Thyroid gland (tissue), 4 donors: ENCODE data around the gene B4GALNT3. TPM values are rescaled to one million over a fixed set of nuclear protein-coding genes. Genes with fewer than 3 reads are reported as not detected.
A peak's percentile ranks its signal among the peaks of the same experiment; 100 is the strongest.

Experiments used
- DNase-seq, 2 donors: peaks; one replicate each; pipeline ENCODE4 v3.0.0-alpha.2; 2019
- H3K27ac ChIP-seq, 3 donors: fragments of 200-600 bp; sonication (generic); 1 replicate in 2 of 3; 2 replicates in 1 of 3; pipeline ENCODE4 v1.5.1; 2016 to 2019; ENCODE audit warnings: mild to moderate bottlenecking in 1 of 3, moderate library complexity in 1 of 3
- H3K27me3 ChIP-seq: fragments of 200-600 bp; sonication (generic); one replicate; pipeline ENCODE4 v1.5.1; 2019
- H3K36me3 ChIP-seq, 2 donors: fragments of 200-600 bp; sonication (generic); one replicate each; pipeline ENCODE4 v1.5.1; 2016 to 2019
- H3K4me1 ChIP-seq, 2 donors: fragments of 200-600 bp; sonication (generic); one replicate each; pipeline ENCODE4 v1.5.1; 2017 to 2019
- H3K4me3 ChIP-seq, 3 donors: fragments of 200-600 bp; sonication (generic); replicated peaks in 1 of 3; 1 replicate in 2 of 3; 2 replicates in 1 of 3; pipeline ENCODE4 v1.5.1; 2016; ENCODE audit warnings: mild to moderate bottlenecking in 1 of 3
- H3K9me3 ChIP-seq: fragments of 200-600 bp; sonication (generic); one replicate; pipeline ENCODE4 v1.5.1; 2017
- POLR2A ChIP-seq, 2 donors: fragments of 450-650 bp; IDR thresholded peaks; one replicate each; pipeline ENCODE4 v1.6.1; 2017; ENCODE audit warnings: antibody characterized with exemption in 2 of 2, mild to moderate bottlenecking in 2 of 2, moderate library complexity in 1 of 2
- WGBS, 2 donors: methylation state at CpG; one replicate each; pipeline ENCODE4 v1.1.5; 2017; 5-methylcytosine and 5-hydroxymethylcytosine counted together
- intact Hi-C: fragments of 100-400 bp; cut with DNase I; formaldehyde crosslinking; loops from one replicate; pipeline ENCODE4 v1.15.1; 2023
- total RNA-seq, 4 donors: library from RNA; depleted of rRNA; stranded (reverse); fragments of >200 nt; gene quantifications; one replicate each; pipeline ENCODE4 v1.2.3, GENCODE V29; 2016
- TF ChIP-seq, protein P1 (sequence below), 6 experiments: fragments of 200-600 bp in 3 of 6; fragments of 450-650 bp in 3 of 6; sonication (generic) in 3 of 6; IDR thresholded peaks; one replicate each; pipeline ENCODE4 v1.5.1; 2016 to 2019; ENCODE audit warnings: antibody characterized with exemption in 6 of 6, mild to moderate bottlenecking in 2 of 6, inconsistent platforms in 1 of 6, moderate library complexity in 1 of 6

The B4GALNT3 gene
- total RNA-seq, 4 donors from 2014 or later = 3.9 to 6.6 (median 5.6) TPM

DNA sequence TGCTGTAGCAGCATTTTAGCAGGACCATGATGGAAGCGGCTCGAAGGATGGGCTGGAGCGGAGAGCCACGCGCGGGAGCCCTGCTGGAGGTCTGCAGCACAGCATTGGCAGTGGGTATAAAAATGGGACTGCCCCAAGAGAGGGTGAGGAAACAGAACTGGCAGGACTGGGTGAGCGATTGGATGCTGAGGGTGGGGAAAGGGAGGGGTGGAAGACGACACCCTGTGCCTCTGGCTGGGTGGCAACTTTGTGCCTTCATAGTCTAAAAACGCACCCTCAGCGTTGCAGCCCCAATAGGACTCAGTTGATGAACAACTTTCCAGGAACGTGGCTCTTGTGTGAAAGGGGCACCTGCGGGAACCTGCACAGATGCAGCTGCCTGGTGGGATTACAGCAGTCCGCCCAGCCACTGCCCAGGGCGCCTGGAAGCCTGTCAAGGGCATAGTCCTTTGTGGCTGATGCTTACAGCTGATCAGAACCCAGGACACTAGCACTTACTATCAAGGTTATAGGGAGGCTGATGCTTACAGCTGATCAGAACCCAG lies 130.5 kb downstream of the B4GALNT3 start:
- H3K27me3 ChIP-seq = no peaks in the 10 kb centered on the region
- TF ChIP-seq, protein P1, sequence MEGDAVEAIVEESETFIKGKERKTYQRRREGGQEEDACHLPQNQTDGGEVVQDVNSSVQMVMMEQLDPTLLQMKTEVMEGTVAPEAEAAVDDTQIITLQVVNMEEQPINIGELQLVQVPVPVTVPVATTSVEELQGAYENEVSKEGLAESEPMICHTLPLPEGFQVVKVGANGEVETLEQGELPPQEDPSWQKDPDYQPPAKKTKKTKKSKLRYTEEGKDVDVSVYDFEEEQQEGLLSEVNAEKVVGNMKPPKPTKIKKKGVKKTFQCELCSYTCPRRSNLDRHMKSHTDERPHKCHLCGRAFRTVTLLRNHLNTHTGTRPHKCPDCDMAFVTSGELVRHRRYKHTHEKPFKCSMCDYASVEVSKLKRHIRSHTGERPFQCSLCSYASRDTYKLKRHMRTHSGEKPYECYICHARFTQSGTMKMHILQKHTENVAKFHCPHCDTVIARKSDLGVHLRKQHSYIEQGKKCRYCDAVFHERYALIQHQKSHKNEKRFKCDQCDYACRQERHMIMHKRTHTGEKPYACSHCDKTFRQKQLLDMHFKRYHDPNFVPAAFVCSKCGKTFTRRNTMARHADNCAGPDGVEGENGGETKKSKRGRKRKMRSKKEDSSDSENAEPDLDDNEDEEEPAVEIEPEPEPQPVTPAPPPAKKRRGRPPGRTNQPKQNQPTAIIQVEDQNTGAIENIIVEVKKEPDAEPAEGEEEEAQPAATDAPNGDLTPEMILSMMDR (IDR thresholded peaks at IDR 0.05) = no peak
- TF ChIP-seq POLR2A (IDR thresholded peaks at IDR 0.05) = no peak
- H3K27ac ChIP-seq = no peak overlapping the region
- no peaks in the 10 kb centered on the region for H3K4me1 ChIP-seq
- 81 to 82% methylated on average over 10 to 14 of the region's 14 CpGs for WGBS, 2 donors
- H3K9me3 ChIP-seq = no peaks in the 10 kb centered on the region
- intact Hi-C loops = no loop called here
- H3K4me3 ChIP-seq = no peak overlapping the region
- no peaks in the 10 kb centered on the region for H3K36me3 ChIP-seq
- DNase-seq = no peak

DNA sequence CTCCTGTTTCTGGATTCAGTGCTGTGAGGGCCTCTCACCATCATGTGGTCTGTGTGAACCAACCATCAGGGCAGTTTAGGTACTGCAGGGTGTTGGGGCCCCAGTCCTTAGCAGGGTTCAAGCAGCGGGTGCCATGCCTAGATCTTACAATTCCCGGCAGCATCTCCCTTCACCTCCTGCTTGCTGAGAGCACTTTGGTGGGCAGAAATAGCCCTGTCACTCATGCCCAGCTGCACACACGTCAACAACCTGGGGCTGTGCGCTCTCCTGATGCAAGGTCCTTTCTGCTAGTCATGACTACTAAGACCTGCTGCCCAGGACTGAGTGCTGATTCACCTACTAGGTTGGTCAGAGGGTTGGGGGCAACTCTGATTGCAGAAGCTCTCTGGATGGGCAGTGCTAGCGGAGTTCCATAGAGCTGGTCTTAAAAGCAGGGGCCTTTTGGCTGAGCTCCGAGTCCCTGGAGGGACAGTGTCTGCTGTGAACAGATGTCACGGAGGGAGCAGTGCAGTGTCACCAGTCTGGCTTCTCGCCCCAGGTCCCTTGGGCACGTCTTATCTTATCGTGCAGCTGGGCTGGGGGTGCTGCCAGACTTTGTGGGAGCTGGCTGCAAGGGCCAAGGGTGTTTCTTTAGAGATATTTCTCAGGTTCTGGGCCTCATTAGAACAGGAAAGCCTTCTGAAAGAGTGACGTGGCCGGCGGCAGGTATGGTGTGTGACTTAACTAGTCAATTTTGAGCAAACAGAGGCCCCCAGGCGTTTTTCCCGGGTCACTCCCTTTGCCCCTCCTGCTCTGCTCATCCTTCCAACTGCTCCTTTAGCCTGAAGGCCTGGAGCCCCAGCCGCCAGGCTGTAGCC lies 131.7 kb downstream of the B4GALNT3 start:
- Histone ChIP-seq H3K27me3 (no peaks in the 10 kb centered on the region), H3K4me1 (no peaks in the 10 kb centered on the region), H3K27ac (no peak overlapping the region), H3K9me3 (no peaks in the 10 kb centered on the region), H3K4me3 (no peak overlapping the region), H3K36me3 (no peaks in the 10 kb centered on the region)
- intact Hi-C loops = no loop called here
- WGBS, 2 donors = 80 to 83% methylated on average over 16 of the region's 16 CpGs
- TF ChIP-seq POLR2A (IDR thresholded peaks at IDR 0.05) = no peak
- TF ChIP-seq, protein P1 (IDR thresholded peaks at IDR 0.05) = no peak
- DNase-seq = no peak

DNA sequence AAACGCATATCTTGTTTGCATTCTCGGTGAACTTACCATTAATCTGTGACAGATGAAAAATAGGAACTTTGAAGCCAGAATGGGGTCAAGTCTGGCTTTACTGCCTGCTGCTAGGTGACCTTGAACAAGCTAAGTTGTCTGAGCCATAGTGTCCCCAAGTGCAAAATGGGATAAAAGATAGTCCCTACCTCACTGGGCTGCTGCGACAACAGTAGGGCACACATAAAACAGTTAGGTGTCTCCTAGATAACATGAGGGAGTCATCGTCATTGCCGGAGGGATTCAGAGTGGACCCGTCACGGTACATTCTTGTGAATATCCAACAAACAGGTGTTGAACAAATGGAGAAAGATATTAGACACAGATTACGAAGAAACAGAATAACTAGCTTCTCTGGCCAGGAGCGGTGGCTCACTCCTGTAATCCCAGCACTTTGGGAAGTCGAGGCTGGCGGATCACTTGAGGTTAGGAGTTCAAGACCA lies 132.3 kb downstream of the B4GALNT3 start:
- H3K4me3 ChIP-seq = no peak overlapping the region
- H3K36me3 ChIP-seq = no peaks in the 10 kb centered on the region
- no peak for DNase-seq
- 92 to 95% methylated on average over 11 of the region's 11 CpGs for WGBS, 2 donors
- TF ChIP-seq, protein P1 (IDR thresholded peaks at IDR 0.05) = no peak
- no peak for TF ChIP-seq POLR2A (IDR thresholded peaks at IDR 0.05)
- H3K27ac ChIP-seq = no peak overlapping the region
- no peaks in the 10 kb centered on the region for H3K9me3 ChIP-seq
- no peaks in the 10 kb centered on the region for H3K4me1 ChIP-seq
- no peaks in the 10 kb centered on the region for H3K27me3 ChIP-seq
- intact Hi-C loops = no loop called here

DNA sequence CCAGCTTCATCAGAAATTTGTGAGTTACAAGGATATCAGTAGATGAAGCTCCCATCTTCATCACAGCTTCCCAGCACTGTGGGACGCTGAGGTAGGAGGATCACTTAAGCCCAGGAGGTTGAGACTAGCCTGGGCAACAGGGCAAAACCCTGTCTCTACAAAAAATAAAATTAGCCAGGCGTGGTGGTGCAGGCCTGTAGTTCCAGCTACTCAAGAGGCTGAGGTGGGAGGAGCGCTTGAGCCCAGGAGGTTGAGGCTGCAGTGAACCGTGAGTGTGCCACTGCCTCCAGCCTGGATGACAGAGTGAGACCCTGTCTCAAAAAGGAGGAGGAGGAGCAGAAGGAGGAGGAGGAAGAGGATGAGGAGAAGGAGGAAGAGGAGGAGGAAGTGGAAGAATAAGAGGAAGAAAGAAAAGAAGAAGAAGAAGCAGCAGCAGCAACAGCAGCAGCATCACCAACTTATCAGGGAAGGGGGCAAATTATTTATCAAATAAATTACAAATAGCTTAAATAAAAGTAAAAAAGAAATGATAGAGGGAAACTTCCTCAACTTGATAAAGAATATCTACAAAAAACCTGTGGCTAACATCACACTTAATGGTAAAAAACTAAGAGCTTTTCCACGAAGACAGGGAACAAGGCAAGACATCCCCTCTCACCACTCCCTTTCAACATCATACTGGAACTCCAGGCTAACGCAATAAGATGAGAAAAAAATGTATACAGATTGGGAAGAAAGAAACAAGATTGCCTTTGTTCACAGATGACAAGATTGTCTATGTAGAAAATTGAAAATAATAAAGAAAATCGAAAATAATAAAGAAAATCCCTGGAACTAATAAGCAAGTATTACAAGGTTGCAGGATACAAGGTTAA lies 133.9 kb downstream of the B4GALNT3 start:
- H3K27me3 ChIP-seq = no peaks in the 10 kb centered on the region
- H3K9me3 ChIP-seq = no peaks in the 10 kb centered on the region
- H3K27ac ChIP-seq = no peak overlapping the region
- no peaks in the 10 kb centered on the region for H3K36me3 ChIP-seq
- no peak overlapping the region for H3K4me3 ChIP-seq
- H3K4me1 ChIP-seq = peaks cover 7 to 9% of the 10 kb centered on the region in 2 donors
- 63 to 70% methylated on average over 7 of the region's 7 CpGs for WGBS, 2 donors
- DNase-seq = peak; percentile 59 to 63
- intact Hi-C loops = no loop called here
- TF ChIP-seq, protein P1 (IDR thresholded peaks at IDR 0.05) = no peak
- no peak for TF ChIP-seq POLR2A (IDR thresholded peaks at IDR 0.05)
